SK-N-SH (cell line): ENCODE data around the gene AMMECR1. TPM values are rescaled to one million over a fixed set of nuclear protein-coding genes. Genes with fewer than 3 reads are reported as not detected.

Experiments used
- CTCF ChIA-PET: fragments of 300-600, 350-600 bp; formaldehyde crosslinking; extraction: SDS; loops from one replicate; lab custom pipeline; 2021; lab: Yijun Ruan, JAX
- POLR2A ChIA-PET: fragments of 350-600 bp; sonication (Branson Sonifier 250); formaldehyde crosslinking; extraction: SDS; loops from one replicate; lab custom pipeline; 2020; ENCODE audit warnings: antibody characterized with exemption, inconsistent platforms; lab: Yijun Ruan, JAX
- DNase-seq: peaks from one replicate; pipeline ENCODE4 v3.0.0; 2012
- H2AFZ ChIP-seq: fragments of 200-600 bp; sonication (generic); 2 replicates; pipeline ENCODE4 v1.8.1; 2016; ENCODE audit warnings: antibody characterized with exemption, mild to moderate bottlenecking, low read depth
- H3F3A ChIP-seq: fragments of 200-600 bp; sonication (generic); replicated peaks from 2 replicates; pipeline ENCODE3; 2016; ENCODE audit warnings: antibody characterized with exemption, mild to moderate bottlenecking; ENCODE audit not compliant: insufficient read depth
- H3K27ac ChIP-seq, 2 experiments: fragments of 200-500 bp in 1 of 2; fragments of 200-600 bp in 1 of 2; sonication (Bioruptor generic) in 1 of 2; sonication (generic), shearing (Covaris generic) in 1 of 2; 2 replicates each; pipeline versions ENCODE4 v1.5.1 to v1.6.1; 2014 to 2016; ENCODE audit warnings: low read depth in 2 of 2, inconsistent platforms in 1 of 2, low read length in 1 of 2, mild to moderate bottlenecking in 1 of 2, mixed read lengths in 1 of 2
- H3K27me3 ChIP-seq: fragments of 200-600 bp; sonication (generic), shearing (Covaris generic); 2 replicates; pipeline ENCODE4 v1.6.1; 2016; ENCODE audit warnings: mixed run types; ENCODE audit not compliant: insufficient read depth
- H3K36me3 ChIP-seq, 2 experiments: fragments of 200-500 bp in 1 of 2; fragments of 200-600 bp in 1 of 2; sonication (Bioruptor generic) in 1 of 2; sonication (generic) in 1 of 2; replicated peaks in 1 of 2; 2 replicates each; pipeline versions ENCODE3 to v1.5.1; 2014 to 2016; ENCODE audit warnings: low read length in 1 of 2, mild to moderate bottlenecking in 1 of 2; ENCODE audit not compliant: insufficient read depth in 2 of 2, control insufficient read depth in 1 of 2
- H3K4me1 ChIP-seq, 2 experiments: fragments of 200-500 bp in 1 of 2; fragments of 200-600 bp in 1 of 2; sonication (Bioruptor generic) in 1 of 2; sonication (generic), shearing (Covaris generic) in 1 of 2; 2 replicates each; pipeline versions ENCODE4 v1.5.1 to v1.6.1; 2014 to 2016; ENCODE audit warnings: low read depth in 1 of 2, low read length in 1 of 2, mixed run types in 1 of 2; ENCODE audit not compliant: insufficient read depth in 2 of 2, control insufficient read depth in 1 of 2
- H3K4me2 ChIP-seq: fragments of 200-600 bp; sonication (generic), shearing (Covaris generic); 2 replicates; pipeline ENCODE4 v1.6.1; 2017; ENCODE audit warnings: mixed run types
- H3K4me3 ChIP-seq, 2 experiments: fragments of 200-500 bp in 1 of 2; fragments of 200-600 bp in 1 of 2; sonication (Bioruptor generic) in 1 of 2; sonication (generic), shearing (Covaris generic) in 1 of 2; 2 replicates each; pipeline versions ENCODE4 v1.5.1 to v1.8.1; 2014 to 2016; ENCODE audit warnings: low read depth in 2 of 2, inconsistent platforms in 1 of 2, low read length in 1 of 2, mild to moderate bottlenecking in 1 of 2, mixed read lengths in 1 of 2, moderate library complexity in 1 of 2
- H3K79me2 ChIP-seq: fragments of 200-600 bp; sonication (generic); 2 replicates; pipeline ENCODE4 v1.8.1; 2017; ENCODE audit warnings: mild to moderate bottlenecking; ENCODE audit not compliant: insufficient read depth
- H3K9ac ChIP-seq: fragments of 200-600 bp; sonication (generic); 2 replicates; pipeline ENCODE4 v1.6.1; 2017; ENCODE audit warnings: mixed run types
- H3K9me2 ChIP-seq: fragments of 200-600 bp; sonication (generic); 2 replicates; pipeline ENCODE4 v1.6.1; 2017; ENCODE audit warnings: mixed run types
- H3K9me3 ChIP-seq: fragments of 200-600 bp; sonication (generic); 2 replicates; pipeline ENCODE4 v1.6.1; 2017; ENCODE audit warnings: mixed run types, mild to moderate bottlenecking, moderate library complexity
- H4K20me1 ChIP-seq: fragments of 200-600 bp; sonication (generic); 2 replicates; pipeline ENCODE4 v1.6.1; 2017; ENCODE audit warnings: mild to moderate bottlenecking, mixed run types; ENCODE audit not compliant: insufficient read depth
- CHD2 ChIP-seq: fragments of 150-350 bp; IDR thresholded peaks from 2 replicates; pipeline ENCODE4 v1.6.1; 2018; ENCODE audit warnings: low read length; ENCODE audit not compliant: partially characterized antibody
- EP300 ChIP-seq, 2 experiments: IDR thresholded peaks; 2 replicates each; pipeline versions ENCODE4 v1.4.0 to v1.6.1; 2012; ENCODE audit warnings: borderline replicate concordance in 1 of 2, low read depth in 1 of 2, low read length in 1 of 2
- EZH2phosphoT487 ChIP-seq: fragments of 200-600 bp; sonication (generic); IDR thresholded peaks from 2 replicates; pipeline ENCODE4 v1.6.1; 2017; ENCODE audit warnings: low read depth, mixed run types, mild to moderate bottlenecking, antibody characterized with exemption, moderate library complexity, borderline replicate concordance
- FOXJ3 ChIP-seq: sonication (generic); formaldehyde crosslinking; IDR thresholded peaks from 2 replicates; pipeline ENCODE4 v1.5.1; 2020; ENCODE audit warnings: mild to moderate bottlenecking, missing genetic modification reagents
- GATA2 ChIP-seq: sonication (generic); formaldehyde crosslinking; IDR thresholded peaks from 2 replicates; pipeline ENCODE4 v1.5.0; 2020; ENCODE audit warnings: mild to moderate bottlenecking, missing genetic modification reagents
- JUND ChIP-seq: IDR thresholded peaks from 2 replicates; pipeline ENCODE4 v1.4.0; 2012
- MAX ChIP-seq: IDR thresholded peaks from 2 replicates; pipeline ENCODE4 v1.4.0; 2012; ENCODE audit warnings: low read depth
- MEF2A ChIP-seq: IDR thresholded peaks from 2 replicates; pipeline ENCODE4 v1.4.0; 2012; ENCODE audit warnings: low read depth, borderline replicate concordance
- NFIC ChIP-seq: IDR thresholded peaks from 2 replicates; pipeline ENCODE4 v1.4.0; 2012; ENCODE audit warnings: borderline replicate concordance
- POLR2AphosphoS5 ChIP-seq: IDR thresholded peaks from 2 replicates; pipeline ENCODE4 v1.6.1; 2012; ENCODE audit warnings: low read depth, low read length
- REST ChIP-seq: IDR thresholded peaks from 2 replicates; pipeline ENCODE4 v1.6.1; 2012; ENCODE audit warnings: mild to moderate bottlenecking, low read depth, low read length, moderate library complexity
- SIN3A ChIP-seq: IDR thresholded peaks from 2 replicates; pipeline ENCODE4 v1.6.1; 2012; ENCODE audit warnings: low read depth, mild to moderate bottlenecking, low read length, moderate library complexity, borderline replicate concordance
- SMC3 ChIP-seq: IDR thresholded peaks from 2 replicates; pipeline ENCODE4 v1.6.1; 2012; ENCODE audit warnings: low read depth, low read length, improper control_type of control experiment
- TAF1 ChIP-seq: IDR thresholded peaks from 2 replicates; pipeline ENCODE4 v1.6.1; 2012; ENCODE audit warnings: low read depth, mild to moderate bottlenecking, low read length, moderate library complexity, borderline replicate concordance
- TEAD4 ChIP-seq: IDR thresholded peaks from 2 replicates; pipeline ENCODE4 v1.4.0; 2012; ENCODE audit warnings: mild to moderate bottlenecking, borderline replicate concordance; ENCODE audit not compliant: insufficient read depth
- USF2 ChIP-seq: fragments of 150-350 bp; IDR thresholded peaks from 2 replicates; pipeline ENCODE4 v1.6.1; 2017; ENCODE audit warnings: antibody characterized with exemption, low read length, low read depth, borderline replicate concordance
- YY1 ChIP-seq: IDR thresholded peaks from 2 replicates; pipeline ENCODE4 v1.4.0; 2012; ENCODE audit warnings: low read depth, mild to moderate bottlenecking
- WGBS: methylation state at CpG from one replicate; pipeline ENCODE4 v1.1.6; 2017; ENCODE audit warnings: low lambda C conversion rate; 5-methylcytosine and 5-hydroxymethylcytosine counted together
- polyA plus RNA-seq, 3 experiments: library from polyadenylated mRNA; depleted of rRNA; stranded (reverse); fragments of >200 nt; gene quantifications; 2 replicates each; pipeline ENCODE4 v1.2.3, GENCODE V29; 2012

Gene AMMECR1
- polyA plus RNA-seq, 1 of the 3 experiments (the other 2 are of a cell fraction) = 1.3 TPM

- H3K36me3 ChIP-seq = no peaks in the 10 kb centered on the region
- H3K4me2 ChIP-seq = no peak overlapping the region
- H2AFZ ChIP-seq = no peak overlapping the region
- ChIA-PET CTCF (interaction anchor here (1.2 to 1.8 kb wide), 3 partner anchors 98 to 164 kb away, joined by 3 to 5 read pairs (median 4); no protein-coding TSS in a partner anchor), POLR2A (no interaction called here)
- H3K27ac ChIP-seq = no peak overlapping the region
- no peak for TF ChIP-seq MAX
- no peak for TF ChIP-seq CHD2
- TF ChIP-seq TEAD4 = no peak
- no peak for TF ChIP-seq GATA2
- TF ChIP-seq REST = no peak
- no peaks in the 10 kb centered on the region for H3K9me3 ChIP-seq
- H3K9me2 ChIP-seq = no peaks in the 10 kb centered on the region
- H3K9ac ChIP-seq = no peak overlapping the region
- no peaks in the 10 kb centered on the region for H3K27me3 ChIP-seq
- H4K20me1 ChIP-seq = no peaks in the 10 kb centered on the region
- H3K4me3 ChIP-seq = no peak overlapping the region
- H3K79me2 ChIP-seq = peaks cover 22% of the 10 kb centered on the region
- no peaks in the 10 kb centered on the region; a peak in 1 of 4 replicates for H3K4me1 ChIP-seq
- 39% methylated on average over 1 of the region's 1 CpG for WGBS
- no peak for DNase-seq
- peaks cover 4% of the 10 kb centered on the region for H3F3A ChIP-seq
Observed at GRCh38 chrX:110310000-110310790, 7.7 kb downstream of the AMMECR1 start.

- no peak overlapping the region for H3K4me3 ChIP-seq
- no peaks in the 10 kb centered on the region for H3K27me3 ChIP-seq
- 66% methylated on average over 2 of the region's 2 CpGs for WGBS
- H3K36me3 ChIP-seq = no peaks in the 10 kb centered on the region
- H3K4me1 ChIP-seq = no peaks in the 10 kb centered on the region; a peak in 1 of 4 replicates
- POLR2A ChIA-PET = no interaction called here
- H3K27ac ChIP-seq = no peak overlapping the region
- H3K9ac ChIP-seq = no peak overlapping the region
- H3K9me3 ChIP-seq = no peaks in the 10 kb centered on the region
- H2AFZ ChIP-seq = no peak overlapping the region
- H3K9me2 ChIP-seq = no peaks in the 10 kb centered on the region
- TF ChIP-seq EP300 (IDR thresholded peaks at IDR 0.05; ENCODE audit: borderline replicate concordance in 1 of 2, low read depth in 1 of 2, low read length in 1 of 2) = no peak
- no peak for TF ChIP-seq JUND
- TF ChIP-seq TAF1 = no peak
- no peak for TF ChIP-seq SMC3
- no peak for TF ChIP-seq YY1
- TF ChIP-seq TEAD4 = no peak
- no peak for TF ChIP-seq USF2
- TF ChIP-seq MAX = no peak
- no peak for TF ChIP-seq SIN3A
- no peak for TF ChIP-seq FOXJ3
- TF ChIP-seq GATA2 = no peak
- no peak for TF ChIP-seq EZH2phosphoT487
- no peak for TF ChIP-seq NFIC
- no peak for TF ChIP-seq CHD2
- TF ChIP-seq POLR2AphosphoS5 = no peak
- no peak for TF ChIP-seq MEF2A
- CTCF ChIA-PET = no interaction called here
- H3K4me2 ChIP-seq = no peak overlapping the region
- no peak for DNase-seq
- peaks cover 3% of the 10 kb centered on the region; the same call in 1 of the 2 replicates for H3K79me2 ChIP-seq
- H4K20me1 ChIP-seq = no peaks in the 10 kb centered on the region
- peaks cover 4% of the 10 kb centered on the region for H3F3A ChIP-seq
Observed at GRCh38 chrX:110308220-110308619, 9.7 kb downstream of the AMMECR1 start.
